Activated naive CD8-positive, alpha-beta T cell (primary cell): ENCODE data around the gene PLA2G2C.

Source experiments
- H3K27ac Mint-ChIP-seq: one replicate; pipeline ENCODE4 v1.8.0; 2021; ENCODE audit warnings: mixed read lengths
- H3K27me3 Mint-ChIP-seq: one replicate; pipeline ENCODE4 v1.8.0; 2021; ENCODE audit warnings: mixed read lengths
- H3K36me3 Mint-ChIP-seq: one replicate; pipeline ENCODE4 v1.8.0; 2021; ENCODE audit warnings: mixed read lengths
- H3K4me1 Mint-ChIP-seq: one replicate; pipeline ENCODE4 v1.8.0; 2021; ENCODE audit warnings: low read depth, mixed read lengths
- H3K4me3 Mint-ChIP-seq: one replicate; pipeline ENCODE4 v1.8.0; 2021; ENCODE audit warnings: mild to moderate bottlenecking, mixed read lengths
- H3K9me3 Mint-ChIP-seq: one replicate; pipeline ENCODE4 v1.8.0; 2021; ENCODE audit warnings: low read depth, mixed read lengths

Gene PLA2G2C

GRCh38 chr1:20215716-20216115 lies 29.4 kb upstream of the PLA2G2C start:
- Mint-ChIP-seq H3K27me3 (peaks cover 24% of the 10 kb centered on the region), H3K9me3 (no peaks in the 10 kb centered on the region), H3K27ac (no peak overlapping the region), H3K4me3 (no peak overlapping the region), H3K4me1 (peaks cover 9% of the 10 kb centered on the region), H3K36me3 (no peaks in the 10 kb centered on the region)

- Mint-ChIP-seq H3K36me3 (no peaks in the 10 kb centered on the region), H3K27ac (no peak overlapping the region), H3K9me3 (no peaks in the 10 kb centered on the region), H3K27me3 (peaks cover 29% of the 10 kb centered on the region), H3K4me3 (no peak overlapping the region), H3K4me1 (peaks cover 9% of the 10 kb centered on the region)
These were observed 26.5 kb upstream of the PLA2G2C start for GRCh38 chr1:20212685-20213331.

- no peaks in the 10 kb centered on the region for H3K36me3 Mint-ChIP-seq
- H3K27me3 Mint-ChIP-seq: peaks cover 26% of the 10 kb centered on the region
- no peaks in the 10 kb centered on the region for H3K9me3 Mint-ChIP-seq
- peaks cover 9% of the 10 kb centered on the region for H3K4me1 Mint-ChIP-seq
- no peak overlapping the region for H3K27ac Mint-ChIP-seq
- H3K4me3 Mint-ChIP-seq: no peak overlapping the region
These were observed 25.9 kb upstream of the PLA2G2C start for GRCh38 chr1:20212085-20212684.

GRCh38 chr1:20211511-20211931 lies 25.2 kb upstream of the PLA2G2C start:
- Mint-ChIP-seq H3K4me1 (peaks cover 9% of the 10 kb centered on the region), H3K36me3 (no peaks in the 10 kb centered on the region), H3K27ac (no peak overlapping the region), H3K27me3 (peaks cover 26% of the 10 kb centered on the region), H3K4me3 (no peak overlapping the region), H3K9me3 (no peaks in the 10 kb centered on the region)

GRCh38 chr1:20210736-20211460 lies 24.6 kb upstream of the PLA2G2C start:
- H3K36me3 Mint-ChIP-seq: no peaks in the 10 kb centered on the region
- H3K27ac Mint-ChIP-seq: no peak overlapping the region
- no peaks in the 10 kb centered on the region for H3K9me3 Mint-ChIP-seq
- no peak overlapping the region for H3K4me3 Mint-ChIP-seq
- H3K27me3 Mint-ChIP-seq: peaks cover 26% of the 10 kb centered on the region
- H3K4me1 Mint-ChIP-seq: peaks cover 9% of the 10 kb centered on the region

GRCh38 chr1:20209471-20209870 lies 23.2 kb upstream of the PLA2G2C start:
- Mint-ChIP-seq H3K4me3 (no peak overlapping the region), H3K9me3 (no peaks in the 10 kb centered on the region), H3K27me3 (peaks cover 18% of the 10 kb centered on the region), H3K4me1 (peaks cover 9% of the 10 kb centered on the region), H3K36me3 (no peaks in the 10 kb centered on the region), H3K27ac (no peak overlapping the region)

GRCh38 chr1:20207546-20207945 lies 21.2 kb upstream of the PLA2G2C start:
- Mint-ChIP-seq H3K27ac (no peak overlapping the region), H3K4me1 (peaks cover 5% of the 10 kb centered on the region), H3K27me3 (peaks cover 19% of the 10 kb centered on the region), H3K9me3 (no peaks in the 10 kb centered on the region), H3K36me3 (no peaks in the 10 kb centered on the region), H3K4me3 (no peak overlapping the region)

- H3K27me3 Mint-ChIP-seq: peaks cover 14% of the 10 kb centered on the region
- H3K4me1 Mint-ChIP-seq: no peaks in the 10 kb centered on the region
- no peak overlapping the region for H3K4me3 Mint-ChIP-seq
- no peak overlapping the region for H3K27ac Mint-ChIP-seq
- no peaks in the 10 kb centered on the region for H3K9me3 Mint-ChIP-seq
- no peaks in the 10 kb centered on the region for H3K36me3 Mint-ChIP-seq
These were observed 15.8 kb upstream of the PLA2G2C start for GRCh38 chr1:20202166-20202565.

- H3K36me3 Mint-ChIP-seq: no peaks in the 10 kb centered on the region
- H3K4me3 Mint-ChIP-seq: no peak overlapping the region
- H3K27me3 Mint-ChIP-seq: peaks cover 14% of the 10 kb centered on the region
- no peaks in the 10 kb centered on the region for H3K4me1 Mint-ChIP-seq
- no peak overlapping the region for H3K27ac Mint-ChIP-seq
- H3K9me3 Mint-ChIP-seq: no peaks in the 10 kb centered on the region
These were observed 14.6 kb upstream of the PLA2G2C start for GRCh38 chr1:20200966-20201365.

- Mint-ChIP-seq H3K4me3 (no peak overlapping the region), H3K27ac (no peak overlapping the region), H3K27me3 (peaks cover 18% of the 10 kb centered on the region), H3K36me3 (no peaks in the 10 kb centered on the region), H3K4me1 (peaks cover 3% of the 10 kb centered on the region), H3K9me3 (no peaks in the 10 kb centered on the region)
These were observed 13.5 kb upstream of the PLA2G2C start for GRCh38 chr1:20199840-20200239.

GRCh38 chr1:20199403-20199802 lies 13.1 kb upstream of the PLA2G2C start:
- Mint-ChIP-seq H3K27ac (no peak overlapping the region), H3K36me3 (no peaks in the 10 kb centered on the region), H3K4me1 (peaks cover 3% of the 10 kb centered on the region), H3K4me3 (no peak overlapping the region), H3K27me3 (peaks cover 18% of the 10 kb centered on the region), H3K9me3 (no peaks in the 10 kb centered on the region)

GRCh38 chr1:20198918-20199317 lies 12.6 kb upstream of the PLA2G2C start:
- Mint-ChIP-seq H3K9me3 (no peaks in the 10 kb centered on the region), H3K36me3 (no peaks in the 10 kb centered on the region), H3K4me1 (peaks cover 3% of the 10 kb centered on the region), H3K27ac (no peak overlapping the region), H3K27me3 (peaks cover 18% of the 10 kb centered on the region), H3K4me3 (no peak overlapping the region)

- no peaks in the 10 kb centered on the region for H3K9me3 Mint-ChIP-seq
- H3K4me3 Mint-ChIP-seq: no peak overlapping the region
- no peak overlapping the region for H3K27ac Mint-ChIP-seq
- no peaks in the 10 kb centered on the region for H3K36me3 Mint-ChIP-seq
- H3K27me3 Mint-ChIP-seq: peaks cover 14% of the 10 kb centered on the region
- H3K4me1 Mint-ChIP-seq: peaks cover 3% of the 10 kb centered on the region
These were observed 12.0 kb upstream of the PLA2G2C start for GRCh38 chr1:20198296-20198695.

- H3K9me3 Mint-ChIP-seq: no peaks in the 10 kb centered on the region
- H3K36me3 Mint-ChIP-seq: no peaks in the 10 kb centered on the region
- H3K4me3 Mint-ChIP-seq: no peak overlapping the region
- H3K27ac Mint-ChIP-seq: no peak overlapping the region
- H3K27me3 Mint-ChIP-seq: peaks cover 14% of the 10 kb centered on the region
- H3K4me1 Mint-ChIP-seq: peaks cover 3% of the 10 kb centered on the region
These were observed 11.0 kb upstream of the PLA2G2C start for GRCh38 chr1:20197329-20197791.

- Mint-ChIP-seq H3K4me1 (peaks cover 3% of the 10 kb centered on the region), H3K36me3 (no peaks in the 10 kb centered on the region), H3K27ac (no peak overlapping the region), H3K9me3 (no peaks in the 10 kb centered on the region), H3K27me3 (peaks cover 10% of the 10 kb centered on the region), H3K4me3 (no peak overlapping the region)
These were observed 9.1 kb upstream of the PLA2G2C start for GRCh38 chr1:20195462-20195780.
